ENCODE data around the gene OR8K1.

OR8K1 gene

GRCh38 chr11:56345739-56346138, at the start of gene OR8K1:
Gene OR8K1 (plus strand): TSS chr11:56346039. CDS start chr11:56346039, 0 bp downstream.
- TF ChIP-seq ZNF274 (IDR thresholded peaks at IDR 0.05; ENCODE audit: low read depth, low read length) = no peak
- H3K4me3 ChIP-seq (ENCODE audit: low read length) = no peak within 1 kb of the TSS

DNA sequence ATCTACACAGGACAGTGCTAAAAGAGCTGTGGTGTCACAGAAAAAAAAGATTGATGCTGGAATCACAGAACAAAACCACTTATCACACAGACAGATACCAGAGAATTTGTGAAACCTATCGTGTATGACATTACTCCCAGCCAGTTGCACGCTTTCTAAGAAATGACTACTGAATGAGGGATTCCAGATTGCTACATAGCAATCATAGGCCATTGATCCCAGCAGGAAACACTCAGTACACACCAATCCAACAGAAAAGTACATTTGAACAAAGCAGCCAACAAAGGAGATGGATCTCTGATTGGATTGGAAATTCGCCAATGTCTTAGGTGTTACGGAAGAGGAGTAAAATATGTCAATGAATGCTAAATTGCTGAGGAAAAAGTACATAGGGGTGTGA, 48.9 kb upstream of the OR8K1 start:
- TF ChIP-seq ZNF274 (IDR thresholded peaks at IDR 0.05; ENCODE audit: low read depth, low read length) = no peak
- H3K4me3 ChIP-seq (ENCODE audit: low read length) = no peak overlapping the region

GRCh38 chr11:56307836-56308235, 38.0 kb upstream of the OR8K1 start:
- H3K4me3 ChIP-seq (ENCODE audit: low read length) = no peak overlapping the region
- no peak for TF ChIP-seq ZNF274 (IDR thresholded peaks at IDR 0.05; ENCODE audit: low read depth, low read length)

DNA sequence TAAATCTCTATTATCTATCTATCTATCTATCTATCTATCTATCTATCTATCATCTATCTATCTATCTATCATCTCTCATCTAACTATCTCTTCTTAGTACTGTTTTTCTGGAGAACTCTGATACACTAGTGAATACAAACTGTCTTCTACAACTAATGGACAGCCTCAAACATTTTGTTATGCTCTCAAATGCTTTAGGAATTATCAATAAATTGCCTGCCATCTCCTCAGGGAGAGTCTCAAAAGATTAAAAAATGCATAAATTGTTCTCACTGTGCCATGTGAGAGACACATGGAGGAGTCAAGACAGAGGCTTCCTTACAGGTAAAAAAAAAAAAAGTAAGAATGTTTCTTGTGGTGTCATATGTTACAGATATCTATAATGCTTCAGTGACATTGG, 31.0 kb upstream of the OR8K1 start, which contains the start of gene OR8K3:
Gene OR8K3, plus strand, starts transcription at position 301 of the 400 bp plus-strand sequence. CDS start 3,163 bp downstream, outside the sequence.
- no peak for TF ChIP-seq ZNF274 (IDR thresholded peaks at IDR 0.05; ENCODE audit: low read depth, low read length)
- no peak within 1 kb of the TSS for H3K4me3 ChIP-seq (ENCODE audit: low read length)

GRCh38 chr11:56331861-56332491, 13.9 kb upstream of the OR8K1 start:
- no peak overlapping the region for H3K4me3 ChIP-seq (ENCODE audit: low read length)
- TF ChIP-seq ZNF274 (IDR thresholded peaks at IDR 0.05; ENCODE audit: low read depth, low read length) = no peak

- no peak overlapping the region for H3K4me3 ChIP-seq (ENCODE audit: low read length)
- TF ChIP-seq ZNF274 (IDR thresholded peaks at IDR 0.05; ENCODE audit: low read depth, low read length) = no peak
Measured at GRCh38 chr11:56333156-56333555, 12.7 kb upstream of the OR8K1 start.

DNA sequence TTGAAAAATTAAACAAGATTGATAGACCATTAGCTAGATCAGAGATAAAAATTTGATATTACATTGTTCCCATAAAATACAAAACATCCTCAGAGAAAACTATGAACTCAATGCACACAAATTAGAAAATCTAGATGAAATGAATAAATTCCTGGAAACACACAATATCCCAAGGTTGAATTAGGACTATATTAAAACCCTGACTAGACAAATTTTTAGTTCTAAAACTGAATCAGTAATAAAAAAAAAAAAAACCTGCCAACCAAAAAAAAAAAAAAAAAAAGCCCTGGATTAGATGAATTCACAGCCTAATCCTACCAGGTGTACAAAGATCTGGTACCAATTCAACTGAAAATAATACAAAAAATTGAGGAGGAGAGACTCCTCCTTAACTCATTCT, 5.5 kb upstream of the OR8K1 start:
- no peak overlapping the region for H3K4me3 ChIP-seq (ENCODE audit: low read length)
- no peak for TF ChIP-seq ZNF274 (IDR thresholded peaks at IDR 0.05; ENCODE audit: low read depth, low read length)

DNA sequence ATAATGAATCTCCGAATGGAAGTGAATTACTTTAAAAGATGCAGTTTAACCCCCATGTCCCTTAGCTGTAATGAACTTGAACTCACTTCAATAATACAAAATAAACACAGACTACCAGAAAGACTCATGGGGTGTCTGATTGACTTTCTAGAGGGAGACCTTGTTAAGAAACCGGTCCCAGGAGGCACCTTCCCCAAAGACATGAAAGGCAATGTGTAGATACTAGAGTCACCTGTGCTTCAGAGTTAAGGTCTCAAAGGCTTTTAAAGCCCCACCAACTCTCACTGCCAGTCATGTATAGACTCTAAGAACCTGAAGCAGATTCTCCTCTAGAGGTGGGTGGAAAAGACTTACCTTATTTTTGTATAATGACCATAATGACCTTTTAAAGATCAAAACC, 8.2 kb downstream of the OR8K1 start, which contains the start of gene OR8J1:
Gene OR8J1, plus strand, starts transcription at position 301 of the 400 bp plus-strand sequence. CDS start 5,956 bp downstream, outside the sequence.
- TF ChIP-seq ZNF274 (IDR thresholded peaks at IDR 0.05; ENCODE audit: low read depth, low read length) = no peak
- no peak within 1 kb of the TSS for H3K4me3 ChIP-seq (ENCODE audit: low read length)

DNA sequence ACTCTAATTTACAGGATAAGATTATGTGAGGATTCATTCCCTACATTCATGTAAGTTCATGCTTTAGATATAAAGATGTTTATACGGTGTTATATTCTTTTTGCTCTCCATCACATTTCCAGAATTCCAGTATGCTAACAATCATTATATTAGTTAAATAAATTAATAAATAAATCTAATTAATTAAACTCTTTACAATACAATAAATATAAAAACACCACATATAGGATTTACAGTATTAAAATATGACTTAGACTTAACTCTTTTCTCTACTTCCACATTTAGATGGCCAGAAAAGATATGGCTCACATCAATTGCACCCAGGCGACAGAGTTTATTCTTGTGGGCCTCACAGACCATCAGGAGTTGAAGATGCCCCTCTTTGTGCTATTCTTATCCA, 29.5 kb downstream of the OR8K1 start, which contains the start of gene OR8U1:
Gene OR8U1, plus strand, starts transcription at position 301 of the 400 bp plus-strand sequence. Its CDS starts 0 bp downstream, at position 301.
- H3K4me3 ChIP-seq (ENCODE audit: low read length) = no peak within 1 kb of the TSS
- no peak for TF ChIP-seq ZNF274 (IDR thresholded peaks at IDR 0.05; ENCODE audit: low read depth, low read length)

- no peak for TF ChIP-seq ZNF274 (IDR thresholded peaks at IDR 0.05; ENCODE audit: low read depth, low read length)
- no peak overlapping the region for H3K4me3 ChIP-seq (ENCODE audit: low read length)
Measured at GRCh38 chr11:56380120-56380519, 34.3 kb downstream of the OR8K1 start.

- TF ChIP-seq ZNF274 (IDR thresholded peaks at IDR 0.05; ENCODE audit: low read depth, low read length) = no peak
- no peak overlapping the region for H3K4me3 ChIP-seq (ENCODE audit: low read length)
Measured at GRCh38 chr11:56394381-56394780, 48.5 kb downstream of the OR8K1 start.

GRCh38 chr11:56396047-56396446, 50.2 kb downstream of the OR8K1 start:
- no peak for TF ChIP-seq ZNF274 (IDR thresholded peaks at IDR 0.05; ENCODE audit: low read depth, low read length)
- no peak overlapping the region for H3K4me3 ChIP-seq (ENCODE audit: low read length)

All from GM08714 (cell line).